ENCODE measurements around the gene SPTBN4. TPM values are rescaled to one million over a fixed set of nuclear protein-coding genes. Genes with fewer than 3 reads are reported as not detected.

SPTBN4 gene
- total and polyA plus RNA-seq, 2 of the 4 experiments (the other 2 are of a cell fraction), result 0.72 to 0.91 TPM

DNA sequence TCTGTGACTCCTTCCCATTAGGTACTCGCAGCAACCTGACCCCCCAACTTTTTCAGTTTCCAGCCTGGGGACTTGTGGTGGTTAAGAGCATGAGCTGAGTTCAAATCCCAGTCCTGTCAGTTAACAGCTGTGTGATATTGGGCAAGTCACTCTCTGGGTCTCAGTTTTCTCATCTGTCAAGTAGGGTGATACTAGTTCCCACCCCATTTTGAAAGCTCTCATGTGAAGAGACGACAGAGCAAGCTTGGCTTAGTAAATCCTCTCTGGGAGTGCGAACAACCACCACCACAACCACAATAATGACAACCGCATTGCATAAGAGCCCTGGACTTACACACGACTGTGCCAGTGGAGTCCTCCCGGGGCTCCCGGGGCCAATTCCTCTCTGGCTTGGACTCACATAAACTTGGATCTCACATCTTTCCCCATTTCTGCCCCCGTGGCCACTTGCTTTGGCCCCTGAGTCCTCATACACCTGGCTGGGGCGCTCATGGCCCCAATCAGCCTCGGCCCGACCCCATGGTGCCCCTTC is 1.7 kb upstream of the SPTBN4 start:
- peak overlapping the region; percentile 67 for H3K4me2 ChIP-seq (ENCODE audit: low read depth, low read length)
- intact Hi-C loops (cut with micrococcal nuclease) (loop anchor here (1.0 to 10.0 kb wide), 2 partner anchors 60 to 137 kb away; no protein-coding TSS in a partner anchor), dilution Hi-C loops (cut with HindIII; ENCODE audit: low sequenced_read_pairs, unreplicated experiment) (no loop called here), in situ Hi-C loops (cut with MboI; ENCODE audit: low sequenced_read_pairs) (no loop called here)
- peak overlapping the region; percentile 99 for H2AFZ ChIP-seq (replicated peaks; ENCODE audit: low read length, poor library complexity)
- TF ChIP-seq, protein P1, sequence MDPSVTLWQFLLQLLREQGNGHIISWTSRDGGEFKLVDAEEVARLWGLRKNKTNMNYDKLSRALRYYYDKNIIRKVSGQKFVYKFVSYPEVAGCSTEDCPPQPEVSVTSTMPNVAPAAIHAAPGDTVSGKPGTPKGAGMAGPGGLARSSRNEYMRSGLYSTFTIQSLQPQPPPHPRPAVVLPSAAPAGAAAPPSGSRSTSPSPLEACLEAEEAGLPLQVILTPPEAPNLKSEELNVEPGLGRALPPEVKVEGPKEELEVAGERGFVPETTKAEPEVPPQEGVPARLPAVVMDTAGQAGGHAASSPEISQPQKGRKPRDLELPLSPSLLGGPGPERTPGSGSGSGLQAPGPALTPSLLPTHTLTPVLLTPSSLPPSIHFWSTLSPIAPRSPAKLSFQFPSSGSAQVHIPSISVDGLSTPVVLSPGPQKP (IDR thresholded peaks at IDR 0.05; ENCODE audit: borderline replicate concordance, low read depth, low read length), result no peak
- peak; percentile 61; the same call in 1 of the 2 replicates for TF ChIP-seq CEBPB (IDR thresholded peaks at IDR 0.05; ENCODE audit: low read depth, low read length)
- H2AK9ac ChIP-seq (replicated peaks; ENCODE audit: low read depth, low read length, poor library complexity), result peak overlapping the region; percentile 93
- H3K9me3 ChIP-seq (ENCODE audit: control insufficient read depth, insufficient read depth, low read length), result no peaks in the 10 kb centered on the region
- peaks cover 0 to 31% of the 10 kb centered on the region in 2 experiments; a peak in 3 of 4 replicates for H3K79me1 ChIP-seq (ENCODE audit: low read depth in 1 of 2, low read length in 2 of 2)
- peak overlapping the region; percentile 68 for H3K4me3 ChIP-seq (ENCODE audit: insufficient read depth, low read depth, low read length)
- 0 out of 2 replicates have a peak overlapping the region, but pooled peaks have one; percentile 0 for H2BK120ac ChIP-seq (ENCODE audit: low read depth, low read length)
- H4K5ac ChIP-seq (ENCODE audit: low read depth, low read length), result peak overlapping the region; percentile 37
- ChIA-PET POLR2A (ENCODE audit: unreplicated experiment) (interaction anchor here (0.5 to 1.9 kb wide), 2 partner anchors 22 to 51 kb away, joined by 4 to 18 read pairs; no protein-coding TSS in a partner anchor), CTCF (interaction anchor here (1.1 to 2.8 kb wide), 6 partner anchors 11 to 169 kb away, joined by 3 to 10 read pairs (median 9); no protein-coding TSS in a partner anchor)
- H2BK5ac ChIP-seq (ENCODE audit: low read depth, low read length, poor library complexity, severe bottlenecking), result peak overlapping the region; percentile 76
- peak overlapping the region; percentile 22; the same call in 1 of the 2 replicates for H3K18ac ChIP-seq (ENCODE audit: low read depth, low read length)
- no peaks in the 10 kb centered on the region for H3K36me3 ChIP-seq (ENCODE audit: control insufficient read depth, insufficient read depth, low read length)
- peak overlapping the region; percentile 57 for H3K27ac ChIP-seq (ENCODE audit: insufficient read depth, low read length)
- BruUV-seq (replicated peaks), result no TSS peak
- H3K56ac ChIP-seq (ENCODE audit: extremely low read depth, insufficient read depth, low read length), result peak overlapping the region; percentile 12; the same call in 1 of the 2 replicates
- peak overlapping the region; percentile 56 for H3K9ac ChIP-seq (ENCODE audit: low read depth, low read length)
- peak overlapping the region; percentile 56; the same call in 1 of the 2 replicates for H2AK5ac ChIP-seq (ENCODE audit: low read depth, low read length)
- ATAC-seq (ENCODE audit: low read depth) (peak; percentile 0), DNase-seq (peak; percentile 52)
- H4K8ac ChIP-seq (ENCODE audit: low read depth in 2 of 2, low read length in 2 of 2), result peak overlapping the region; percentile 9 to 85; a peak in 3 of 4 replicates
- peak overlapping the region; percentile 76 for H3K4ac ChIP-seq (ENCODE audit: low read depth, low read length)
- H3K27me3 ChIP-seq (ENCODE audit: control insufficient read depth, insufficient read depth, low read length), result peaks cover 11% of the 10 kb centered on the region; the same call in 1 of the 2 replicates
- H4K91ac ChIP-seq (ENCODE audit: insufficient read depth, low read depth, low read length), result peak overlapping the region; percentile 72
- peaks cover 11% of the 10 kb centered on the region for H3K9me1 ChIP-seq (ENCODE audit: insufficient read depth, low read length)
- H2BK20ac ChIP-seq (ENCODE audit: low read depth, low read length), result no peak overlapping the region
- no peak overlapping the region; the same call in 2 of the 3 replicates for H2BK15ac ChIP-seq (ENCODE audit: low read depth, low read length)
- peak overlapping the region; percentile 8 for H3K23ac ChIP-seq (ENCODE audit: low read depth, low read length)
- H3K14ac ChIP-seq (replicated peaks; ENCODE audit: low read depth, low read length), result peak overlapping the region; percentile 64; the same call in 1 of the 2 replicates
- 30% methylated on average over 2 of the region's 11 CpGs; no CpG with 5 or more reads in 1 of the 2 experiments for WGBS, 2 experiments (ENCODE audit: extremely low coverage in 2 of 2, insufficient read length in 1 of 2)
- H3K4me1 ChIP-seq (ENCODE audit: control insufficient read depth, insufficient read depth, low read length), result peaks cover 16% of the 10 kb centered on the region
- peaks cover 9% of the 10 kb centered on the region; the same call in 1 of the 2 replicates for H4K20me1 ChIP-seq (ENCODE audit: insufficient read depth, low read length)
